OCI-LY1 (cell line): ENCODE results near the gene MACROD2.

Experiments used
- H2AFZ ChIP-seq: fragments of 200-600 bp; sonication (generic), shearing (Covaris generic); 2 replicates; pipeline ENCODE4 v1.6.0; 2014; ENCODE audit warnings: antibody characterized with exemption, mild to moderate bottlenecking, low read length
- H3F3A ChIP-seq: fragments of 200-600 bp; sonication (generic), shearing (Covaris generic); 2 replicates; pipeline ENCODE4 v1.6.0; 2014; ENCODE audit warnings: mild to moderate bottlenecking, antibody characterized with exemption, low read length, moderate library complexity; ENCODE audit not compliant: insufficient read depth
- H3K27ac ChIP-seq: fragments of 200-600 bp; sonication (generic); 2 replicates; pipeline ENCODE4 v1.5.1; 2014; ENCODE audit warnings: low read length, mixed run types, mild to moderate bottlenecking, low read depth; ENCODE audit not compliant: poor library complexity, severe bottlenecking
- H3K27me3 ChIP-seq: fragments of 200-600 bp; sonication (generic); 2 replicates; pipeline ENCODE4 v1.6.0; 2014; ENCODE audit warnings: antibody characterized with exemption, mild to moderate bottlenecking, low read length, moderate library complexity; ENCODE audit not compliant: insufficient read depth
- H3K36me3 ChIP-seq: fragments of 200-600 bp; sonication (generic); 2 replicates; pipeline ENCODE4 v1.6.1; 2014; ENCODE audit warnings: mild to moderate bottlenecking, antibody characterized with exemption, low read length, moderate library complexity, mixed read lengths; ENCODE audit not compliant: insufficient read depth
- H3K4me1 ChIP-seq: fragments of 200-600 bp; sonication (generic); 2 replicates; pipeline ENCODE4 v1.5.1; 2014; ENCODE audit warnings: mild to moderate bottlenecking, low read length, moderate library complexity; ENCODE audit not compliant: insufficient read depth, severe bottlenecking
- H3K4me2 ChIP-seq: fragments of 200-600 bp; sonication (generic), shearing (Covaris generic); 2 replicates; pipeline ENCODE4 v1.6.1; 2014; ENCODE audit warnings: low read length
- H3K4me3 ChIP-seq: fragments of 200-600 bp; sonication (generic); 2 replicates; pipeline ENCODE4 v1.5.1; 2014; ENCODE audit warnings: low read length, low read depth, mild to moderate bottlenecking, mixed read lengths; ENCODE audit not compliant: poor library complexity, severe bottlenecking
- H3K79me2 ChIP-seq: fragments of 200-600 bp; shearing (Covaris generic); 2 replicates; pipeline ENCODE4 v1.6.1; 2016; ENCODE audit warnings: mixed run types, low read length, mixed read lengths; ENCODE audit not compliant: insufficient read depth
- H3K9ac ChIP-seq: fragments of 200-600 bp; sonication (generic), shearing (Covaris generic); 2 replicates; pipeline ENCODE4 v1.6.1; 2014; ENCODE audit warnings: mild to moderate bottlenecking, low read length, mixed read lengths
- H3K9me2 ChIP-seq: fragments of 200-600 bp; sonication (generic), shearing (Covaris generic); 2 replicates; pipeline ENCODE4 v1.6.1; 2014; ENCODE audit warnings: low read depth, mild to moderate bottlenecking, low read length, mixed read lengths
- H3K9me3 ChIP-seq: fragments of 200-600 bp; shearing (Covaris generic); 2 replicates; pipeline ENCODE4 v1.6.1; 2014; ENCODE audit warnings: low read length, mixed read lengths
- H4K20me1 ChIP-seq: fragments of 200-600 bp; sonication (generic), shearing (Covaris generic); 2 replicates; pipeline ENCODE4 v1.6.0; 2016; ENCODE audit warnings: mild to moderate bottlenecking, low read length; ENCODE audit not compliant: insufficient read depth
- EZH2 ChIP-seq: fragments of 200-600 bp; sonication (generic), shearing (Covaris generic); IDR thresholded peaks from 2 replicates; pipeline ENCODE4 v1.8.0; 2017; ENCODE audit warnings: borderline replicate concordance, mixed run types, mild to moderate bottlenecking, antibody characterized with exemption, low read length, moderate library complexity, mixed read lengths
- TF ChIP-seq, protein P1 (sequence below): fragments of 200-600 bp; sonication (generic), shearing (Covaris generic); IDR thresholded peaks from 2 replicates; pipeline ENCODE4 v1.5.1; 2017; ENCODE audit warnings: mild to moderate bottlenecking, antibody characterized with exemption, low read length, moderate library complexity, mixed read lengths

Gene MACROD2

DNA sequence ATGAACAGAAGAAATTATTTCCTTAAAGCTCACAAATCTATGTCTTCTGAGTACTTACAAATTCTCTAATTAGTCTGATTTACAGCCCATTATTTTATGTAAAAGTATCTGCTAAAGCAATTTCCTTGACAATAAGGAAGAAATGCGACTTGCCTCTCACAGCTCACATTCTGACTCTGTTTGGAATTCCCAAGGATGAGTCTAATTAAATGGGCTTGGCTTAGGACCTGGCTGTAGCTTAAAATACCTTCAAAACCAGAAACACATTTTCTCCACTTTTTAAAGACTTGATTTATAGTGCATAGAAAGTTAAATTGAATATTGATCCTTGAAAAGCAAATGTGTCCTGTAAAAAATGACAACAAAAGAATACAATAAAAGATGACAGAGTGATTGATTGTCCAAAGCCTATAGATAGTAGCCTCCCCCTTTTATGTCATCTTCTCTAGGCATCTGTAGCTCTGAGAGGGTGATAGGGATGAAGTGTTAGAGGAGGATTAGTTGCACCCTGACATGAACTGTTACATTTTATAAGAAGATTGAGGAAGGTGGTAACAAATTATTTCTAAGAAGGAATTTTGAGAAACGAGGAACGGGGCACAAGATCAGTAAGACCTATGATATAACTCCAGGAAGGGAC, 118.9 kb downstream of the MACROD2 start:
- H3K4me3 ChIP-seq: no peak overlapping the region
- H3K9me2 ChIP-seq: no peaks in the 10 kb centered on the region
- no peaks in the 10 kb centered on the region for H3K27me3 ChIP-seq
- H3F3A ChIP-seq: no peaks in the 10 kb centered on the region
- TF ChIP-seq, protein P1, sequence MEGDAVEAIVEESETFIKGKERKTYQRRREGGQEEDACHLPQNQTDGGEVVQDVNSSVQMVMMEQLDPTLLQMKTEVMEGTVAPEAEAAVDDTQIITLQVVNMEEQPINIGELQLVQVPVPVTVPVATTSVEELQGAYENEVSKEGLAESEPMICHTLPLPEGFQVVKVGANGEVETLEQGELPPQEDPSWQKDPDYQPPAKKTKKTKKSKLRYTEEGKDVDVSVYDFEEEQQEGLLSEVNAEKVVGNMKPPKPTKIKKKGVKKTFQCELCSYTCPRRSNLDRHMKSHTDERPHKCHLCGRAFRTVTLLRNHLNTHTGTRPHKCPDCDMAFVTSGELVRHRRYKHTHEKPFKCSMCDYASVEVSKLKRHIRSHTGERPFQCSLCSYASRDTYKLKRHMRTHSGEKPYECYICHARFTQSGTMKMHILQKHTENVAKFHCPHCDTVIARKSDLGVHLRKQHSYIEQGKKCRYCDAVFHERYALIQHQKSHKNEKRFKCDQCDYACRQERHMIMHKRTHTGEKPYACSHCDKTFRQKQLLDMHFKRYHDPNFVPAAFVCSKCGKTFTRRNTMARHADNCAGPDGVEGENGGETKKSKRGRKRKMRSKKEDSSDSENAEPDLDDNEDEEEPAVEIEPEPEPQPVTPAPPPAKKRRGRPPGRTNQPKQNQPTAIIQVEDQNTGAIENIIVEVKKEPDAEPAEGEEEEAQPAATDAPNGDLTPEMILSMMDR: no peak
- TF ChIP-seq EZH2: no peak
- H3K79me2 ChIP-seq: no peaks in the 10 kb centered on the region
- no peaks in the 10 kb centered on the region for H4K20me1 ChIP-seq
- no peak overlapping the region for H3K27ac ChIP-seq
- no peak overlapping the region for H3K9ac ChIP-seq
- H3K36me3 ChIP-seq: no peaks in the 10 kb centered on the region
- no peak overlapping the region for H3K4me2 ChIP-seq
- H2AFZ ChIP-seq: no peak overlapping the region
- no peaks in the 10 kb centered on the region for H3K4me1 ChIP-seq
- no peaks in the 10 kb centered on the region for H3K9me3 ChIP-seq

DNA sequence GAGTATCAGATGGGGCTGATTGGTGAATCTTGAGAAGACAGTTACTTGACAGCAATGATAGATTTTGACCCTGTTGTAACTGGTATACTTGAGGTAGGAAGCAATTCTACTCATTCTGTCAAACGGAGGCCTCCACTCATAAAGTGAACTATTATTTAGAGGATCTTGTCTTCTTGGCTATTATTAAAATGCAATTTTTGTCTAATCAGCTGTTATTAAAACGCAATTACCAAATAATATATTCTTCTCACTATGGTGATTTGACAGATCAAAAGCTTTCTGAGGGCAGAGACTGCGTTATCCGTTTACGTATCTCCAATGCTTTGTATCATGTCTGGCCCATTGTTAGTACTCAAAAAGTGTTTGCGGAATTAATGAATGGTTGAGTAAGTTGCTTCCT, 120.7 kb downstream of the MACROD2 start:
- no peaks in the 10 kb centered on the region for H3K9me2 ChIP-seq
- no peaks in the 10 kb centered on the region for H3F3A ChIP-seq
- H2AFZ ChIP-seq: no peak overlapping the region
- H3K4me2 ChIP-seq: no peak overlapping the region
- no peak overlapping the region for H3K27ac ChIP-seq
- no peaks in the 10 kb centered on the region for H3K79me2 ChIP-seq
- H3K36me3 ChIP-seq: no peaks in the 10 kb centered on the region
- no peaks in the 10 kb centered on the region for H4K20me1 ChIP-seq
- H3K9ac ChIP-seq: no peak overlapping the region
- no peaks in the 10 kb centered on the region for H3K9me3 ChIP-seq
- TF ChIP-seq, protein P1: no peak
- TF ChIP-seq EZH2: no peak
- H3K27me3 ChIP-seq: no peaks in the 10 kb centered on the region
- no peak overlapping the region for H3K4me3 ChIP-seq
- H3K4me1 ChIP-seq: no peaks in the 10 kb centered on the region

DNA sequence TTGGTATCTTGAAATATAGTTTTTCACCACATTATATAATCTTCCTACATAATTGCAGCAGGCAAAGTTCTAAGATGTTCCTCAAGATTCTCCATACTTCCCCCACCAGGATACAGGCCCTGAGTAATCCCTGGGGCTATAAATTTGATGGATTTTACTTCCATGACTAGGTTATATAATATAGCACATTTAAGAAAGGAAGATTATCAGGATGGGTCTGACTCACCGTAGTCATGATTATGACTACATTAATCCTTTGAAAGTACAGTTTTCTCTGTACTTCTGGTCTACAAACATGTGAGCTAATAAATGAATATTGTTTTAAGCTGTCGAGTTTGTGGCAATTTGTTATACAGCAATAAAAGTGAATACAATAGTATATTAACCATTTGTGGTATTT, 122.5 kb downstream of the MACROD2 start:
- no peak overlapping the region for H2AFZ ChIP-seq
- no peak overlapping the region for H3K27ac ChIP-seq
- H3K79me2 ChIP-seq: no peaks in the 10 kb centered on the region
- TF ChIP-seq EZH2: no peak
- TF ChIP-seq, protein P1: no peak
- H3K9me3 ChIP-seq: no peaks in the 10 kb centered on the region
- H3K9me2 ChIP-seq: no peaks in the 10 kb centered on the region
- no peak overlapping the region for H3K9ac ChIP-seq
- no peaks in the 10 kb centered on the region for H3F3A ChIP-seq
- no peak overlapping the region for H3K4me2 ChIP-seq
- no peaks in the 10 kb centered on the region for H3K4me1 ChIP-seq
- no peak overlapping the region for H3K4me3 ChIP-seq
- H4K20me1 ChIP-seq: no peaks in the 10 kb centered on the region
- H3K27me3 ChIP-seq: no peaks in the 10 kb centered on the region
- no peaks in the 10 kb centered on the region for H3K36me3 ChIP-seq
